ENCODE measurements around the gene AKNA. TPM values are rescaled to one million over a fixed set of nuclear protein-coding genes. Genes with fewer than 3 reads are reported as not detected.

AKNA gene
- total RNA-seq, 4 donors from 2014 or later = 12.5 to 18.5 (median 17.3) TPM

- DNase-seq (ENCODE audit: extremely low spot score) = no peak
- peak overlapping the region in 1 of 4 donors; percentile 27 for H3K27ac ChIP-seq (replicated peaks in 1 of 4)
- peaks cover 13 to 80% (median 41%) of the 10 kb centered on the region in 4 donors for H3K36me3 ChIP-seq
- intact Hi-C loops (cut with DNase I) = no loop called here
- WGBS = 91% methylated on average over 11 of the region's 14 CpGs
- no peak for TF ChIP-seq POLR2AphosphoS5 (IDR thresholded peaks at IDR 0.05)
- TF ChIP-seq EP300 (IDR thresholded peaks at IDR 0.05) = no peak
- no peak for TF ChIP-seq CTCF (IDR thresholded peaks at IDR 0.05)
- no peak for TF ChIP-seq POLR2A (IDR thresholded peaks at IDR 0.05; ENCODE audit: low read depth)
- H3K4me1 ChIP-seq = peaks cover 11 to 28% (median 21%) of the 10 kb centered on the region in 4 donors
- no peak overlapping the region for H3K4me3 ChIP-seq
- no peaks in the 10 kb centered on the region for H3K27me3 ChIP-seq
- no peaks in the 10 kb centered on the region for H3K9me3 ChIP-seq
These were observed 19.8 kb downstream of the AKNA start for GRCh38 chr9:114367772-114368569.

GRCh38 chr9:114367366-114367765 lies 20.4 kb downstream of the AKNA start:
- Histone ChIP-seq H3K9me3 (no peaks in the 10 kb centered on the region), H3K4me3 (no peak overlapping the region), H3K36me3 (peaks cover 16 to 80% (median 44%) of the 10 kb centered on the region in 4 donors), H3K4me1 (peaks cover 7 to 22% (median 15%) of the 10 kb centered on the region in 4 donors), H3K27ac (replicated peaks in 1 of 4) (peak overlapping the region in 2 of 4 donors; percentile 6 to 27), H3K27me3 (no peaks in the 10 kb centered on the region)
- WGBS = 86% methylated on average over 4 of the region's 6 CpGs
- TF ChIP-seq POLR2AphosphoS5 (IDR thresholded peaks at IDR 0.05) (no peak), EP300 (IDR thresholded peaks at IDR 0.05) (no peak), POLR2A (IDR thresholded peaks at IDR 0.05; ENCODE audit: low read depth) (no peak), CTCF (IDR thresholded peaks at IDR 0.05) (no peak)
- DNase-seq (ENCODE audit: extremely low spot score) = no peak
- intact Hi-C loops (cut with DNase I) = no loop called here

GRCh38 chr9:114366334-114367128 lies 21.3 kb downstream of the AKNA start:
- peaks cover 0 to 14% (median 6%) of the 10 kb centered on the region in 4 donors for H3K4me1 ChIP-seq
- TF ChIP-seq CTCF (IDR thresholded peaks at IDR 0.05) = no peak
- TF ChIP-seq POLR2AphosphoS5 (IDR thresholded peaks at IDR 0.05) = no peak
- no peak for TF ChIP-seq POLR2A (IDR thresholded peaks at IDR 0.05; ENCODE audit: low read depth)
- no peak for TF ChIP-seq EP300 (IDR thresholded peaks at IDR 0.05)
- H3K36me3 ChIP-seq = peaks cover 23 to 88% (median 52%) of the 10 kb centered on the region in 4 donors
- DNase-seq (ENCODE audit: extremely low spot score) = no peak
- intact Hi-C loops (cut with DNase I) = no loop called here
- no peaks in the 10 kb centered on the region for H3K27me3 ChIP-seq
- 62% methylated on average over 10 of the region's 10 CpGs for WGBS
- peak overlapping the region in 2 of 4 donors; percentile 15 to 33 for H3K27ac ChIP-seq (replicated peaks in 1 of 4)
- H3K4me3 ChIP-seq = no peak overlapping the region
- H3K9me3 ChIP-seq = no peaks in the 10 kb centered on the region

GRCh38 chr9:114365194-114365593 lies 22.6 kb downstream of the AKNA start:
- H3K4me3 ChIP-seq = no peak overlapping the region
- H3K27me3 ChIP-seq = no peaks in the 10 kb centered on the region
- DNase-seq (ENCODE audit: extremely low spot score) = no peak
- H3K36me3 ChIP-seq = peaks cover 37 to 98% (median 63%) of the 10 kb centered on the region in 4 donors
- intact Hi-C loops (cut with DNase I) = no loop called here
- 94% methylated on average over 2 of the region's 2 CpGs for WGBS
- H3K27ac ChIP-seq (replicated peaks in 1 of 4) = no peak overlapping the region
- TF ChIP-seq POLR2AphosphoS5 (IDR thresholded peaks at IDR 0.05) (no peak), CTCF (IDR thresholded peaks at IDR 0.05) (no peak), POLR2A (IDR thresholded peaks at IDR 0.05; ENCODE audit: low read depth) (no peak), EP300 (IDR thresholded peaks at IDR 0.05) (no peak)
- no peaks in the 10 kb centered on the region for H3K9me3 ChIP-seq
- peaks cover 0 to 7% (median 3%) of the 10 kb centered on the region in 4 donors for H3K4me1 ChIP-seq
